ENCODE data around the gene WNT5A.

Gene WNT5A

DNA sequence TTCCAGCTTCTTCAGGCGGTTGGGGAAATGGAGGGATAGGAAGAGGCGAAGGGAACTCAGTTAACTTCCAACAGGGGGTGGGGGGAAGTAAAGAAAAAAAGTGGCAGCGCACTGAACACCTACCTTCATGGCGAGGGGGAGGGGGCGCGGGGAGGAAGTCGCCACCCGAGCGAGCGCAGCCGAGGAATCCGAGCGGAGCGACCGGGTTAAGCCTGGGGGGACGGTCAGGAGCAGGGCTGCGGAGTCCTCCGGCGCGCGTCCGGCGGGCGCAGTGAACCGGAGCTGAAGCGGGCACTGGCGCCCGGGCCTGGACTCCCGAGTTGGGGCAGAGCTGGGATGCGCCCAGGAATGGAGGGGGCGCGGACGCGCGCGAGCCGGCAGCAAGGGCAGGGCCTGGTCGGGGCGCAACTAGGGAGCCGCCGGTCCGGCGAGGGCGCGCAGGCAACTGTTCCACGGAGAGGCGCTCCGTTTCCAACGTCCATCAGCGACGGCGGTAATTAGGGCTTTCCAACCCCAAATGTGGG is at the start of gene WNT5A:
TSS of gene WNT5A (minus strand) at position 450 of the 524 bp plus-strand sequence. CDS start at position 129, 321 bp downstream.
- no peak for DNase-seq

DNA sequence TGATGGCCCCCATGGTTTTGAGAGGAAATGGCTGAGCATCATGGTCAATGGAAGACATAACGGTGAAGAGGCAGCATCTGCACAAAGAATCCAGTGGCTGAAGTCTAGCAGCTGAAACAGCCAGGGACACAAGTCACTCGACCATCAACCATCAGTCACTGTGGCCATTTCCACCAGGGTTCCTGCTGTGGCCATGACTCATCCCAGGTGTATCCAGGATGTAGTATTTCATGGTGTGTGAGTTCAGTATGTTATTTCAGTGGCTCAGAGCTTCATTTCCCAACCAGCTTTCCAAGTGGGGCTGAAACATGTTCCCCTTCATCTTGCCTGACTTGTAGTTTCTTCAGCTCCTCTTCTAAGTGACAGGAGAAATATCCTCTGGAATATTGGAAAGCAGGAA is 47.8 kb upstream of the WNT5A start:
- no peak for DNase-seq

DNA sequence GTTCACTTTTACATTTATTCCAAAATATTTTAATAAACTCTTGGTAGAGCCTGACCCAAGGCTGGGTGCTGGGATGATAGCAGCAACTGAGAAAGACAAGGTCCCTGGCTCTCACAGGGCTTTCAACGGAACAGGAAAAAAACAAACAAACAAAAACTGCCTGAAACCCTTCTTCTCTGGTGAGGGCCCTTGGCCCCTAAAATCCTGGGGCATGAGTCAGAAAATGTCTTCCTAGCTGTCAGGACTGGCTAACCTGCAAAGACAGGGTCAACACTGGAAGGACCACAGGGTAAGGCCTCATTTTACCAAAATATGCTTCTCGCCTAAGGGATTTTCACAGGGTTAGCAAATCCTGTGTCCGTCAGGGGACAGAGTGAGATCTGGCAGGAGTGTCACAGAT is 45.7 kb upstream of the WNT5A start:
- no peak for DNase-seq

DNA sequence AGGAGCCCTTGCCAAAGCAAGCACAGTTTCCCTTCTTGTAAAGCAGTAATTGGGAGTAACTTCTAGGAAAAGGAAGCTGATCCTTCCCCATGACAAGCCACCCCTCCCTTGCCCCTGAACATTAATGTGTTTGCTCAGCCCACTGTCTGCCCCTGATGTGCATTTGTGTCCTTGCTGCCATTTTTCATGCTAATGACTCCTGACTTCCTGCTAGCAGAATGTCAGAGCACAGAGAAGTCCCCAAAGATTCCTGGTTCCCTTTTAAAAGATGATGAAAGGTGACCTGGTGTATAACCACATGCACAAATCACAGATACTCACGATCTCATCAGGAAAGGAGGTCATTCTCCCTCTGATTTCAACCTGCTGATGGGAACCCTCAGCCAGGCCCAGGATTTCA is 44.2 kb upstream of the WNT5A start:
- DNase-seq = no peak

DNA sequence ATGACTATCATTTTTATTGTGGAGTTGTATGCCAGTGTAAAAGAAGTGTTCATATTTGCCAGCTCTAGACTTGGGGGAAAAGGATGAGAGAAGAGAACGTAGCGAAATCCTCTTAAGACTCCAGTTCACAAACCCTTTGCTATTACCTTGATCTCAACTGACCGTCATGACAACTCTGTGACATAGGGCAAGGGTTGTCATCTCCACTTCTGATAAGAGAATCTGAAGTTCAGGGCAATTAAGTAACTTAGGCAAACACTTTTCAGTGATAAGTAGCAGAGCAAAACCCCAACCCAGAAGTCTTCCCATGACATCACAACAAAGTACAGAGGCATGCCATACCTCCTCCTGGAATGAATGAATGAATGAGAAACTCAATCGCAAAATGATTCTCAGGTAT is 40.3 kb upstream of the WNT5A start:
- DNase-seq = no peak

DNA sequence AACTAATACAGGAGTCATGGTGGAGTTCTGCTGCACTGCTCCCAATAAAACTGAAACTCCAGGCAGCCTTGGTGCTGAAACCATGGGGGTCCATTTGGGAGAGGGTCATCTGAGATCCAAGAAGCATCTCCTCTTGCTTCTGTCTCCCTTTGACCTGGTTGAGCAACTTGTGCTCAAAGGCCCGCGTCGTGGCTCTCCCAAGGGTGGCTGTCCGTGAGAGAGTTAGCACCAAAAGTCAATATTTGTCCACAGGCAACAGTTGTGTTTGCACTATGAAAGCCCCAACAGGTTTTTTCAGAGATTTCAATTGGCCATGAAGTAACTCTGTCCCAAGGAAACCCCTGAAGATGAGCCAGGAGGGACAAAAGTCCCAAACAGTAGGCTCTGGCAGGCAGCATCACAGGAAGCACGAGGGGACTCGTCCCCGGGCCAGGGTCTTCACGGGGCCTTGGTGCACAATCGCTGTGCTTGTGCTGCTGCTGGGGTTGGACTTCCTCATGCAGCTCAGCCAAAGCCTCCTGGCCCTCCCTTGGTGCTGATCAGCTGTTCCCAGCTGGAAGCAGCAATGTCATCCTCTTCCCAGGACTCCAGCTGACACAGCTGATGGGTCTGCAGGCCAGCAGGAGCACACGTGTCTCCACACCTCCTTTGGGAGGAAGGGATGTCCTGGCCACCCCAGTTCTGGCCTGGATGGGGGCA is 39.4 kb upstream of the WNT5A start:
- no peak for DNase-seq

DNA sequence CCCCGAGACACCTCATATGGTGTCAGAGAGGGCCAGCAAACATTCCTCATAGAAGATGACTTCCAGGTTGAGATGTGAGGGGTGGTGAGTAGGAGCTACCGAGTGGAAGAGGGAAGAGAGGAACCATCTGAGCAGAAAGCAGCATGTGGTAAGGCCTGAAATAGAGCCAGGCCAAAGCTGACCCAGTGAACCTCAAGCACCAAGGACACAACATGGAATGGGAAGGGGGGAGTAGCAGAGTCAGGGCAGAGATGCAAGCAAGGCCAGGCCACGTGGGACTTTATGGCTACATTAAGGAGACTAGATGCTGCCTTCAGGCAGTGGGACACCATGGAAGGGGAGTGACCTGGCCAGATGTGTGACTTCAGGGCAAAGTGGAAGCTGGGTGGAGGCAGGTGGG is 38.3 kb upstream of the WNT5A start:
- no peak for DNase-seq

DNA sequence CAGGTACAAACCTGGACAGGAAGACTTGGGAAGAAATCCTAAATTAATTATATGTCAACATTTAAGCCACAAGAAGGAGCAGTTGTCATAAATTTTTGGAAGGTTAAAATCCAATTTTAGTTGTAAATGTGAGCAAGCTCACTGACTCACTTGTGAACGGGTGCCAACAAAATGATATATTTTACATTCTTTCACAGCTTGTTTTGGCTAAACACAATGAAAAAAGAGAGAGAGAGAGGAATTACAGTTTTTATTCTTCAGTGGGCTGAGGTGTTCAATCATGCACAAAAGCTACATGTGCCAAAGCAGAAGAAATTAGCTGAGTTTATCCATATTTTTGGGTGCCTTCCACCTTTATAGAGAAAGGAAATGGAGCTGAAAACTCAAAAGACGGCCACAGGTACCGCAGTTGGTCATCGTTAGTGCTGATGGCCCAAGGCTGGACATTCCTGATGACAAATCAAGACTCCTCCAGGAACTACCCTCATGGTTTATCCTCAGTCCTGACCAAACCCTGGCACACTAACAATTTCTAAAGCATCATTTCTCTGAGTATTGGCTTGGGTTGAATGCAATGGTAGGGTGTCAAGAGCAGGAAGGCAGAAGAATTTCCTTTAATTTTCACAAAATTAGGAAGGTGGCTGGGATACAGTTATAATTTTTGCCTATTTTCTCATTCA is 37.6 kb upstream of the WNT5A start:
- no peak for DNase-seq

DNA sequence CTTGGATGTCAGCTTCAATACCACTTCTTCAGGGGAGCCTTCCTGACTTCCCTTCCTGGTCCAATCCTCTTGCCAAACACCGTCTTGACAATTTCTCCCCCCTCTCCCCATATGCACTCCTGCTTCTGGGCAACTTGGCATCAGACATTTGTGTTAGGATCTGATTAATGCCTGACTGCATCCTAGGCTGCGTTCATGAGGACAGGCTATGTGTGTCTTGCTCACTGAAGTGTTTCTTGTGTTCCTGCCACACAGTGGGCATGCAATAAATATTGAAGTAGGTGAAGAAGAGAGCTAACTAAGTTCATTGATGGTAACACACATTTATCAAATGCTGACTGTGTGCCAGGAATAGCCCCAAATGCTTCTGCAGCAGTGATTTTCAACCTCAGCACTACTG is 36.4 kb upstream of the WNT5A start:
- DNase-seq = no peak

DNA sequence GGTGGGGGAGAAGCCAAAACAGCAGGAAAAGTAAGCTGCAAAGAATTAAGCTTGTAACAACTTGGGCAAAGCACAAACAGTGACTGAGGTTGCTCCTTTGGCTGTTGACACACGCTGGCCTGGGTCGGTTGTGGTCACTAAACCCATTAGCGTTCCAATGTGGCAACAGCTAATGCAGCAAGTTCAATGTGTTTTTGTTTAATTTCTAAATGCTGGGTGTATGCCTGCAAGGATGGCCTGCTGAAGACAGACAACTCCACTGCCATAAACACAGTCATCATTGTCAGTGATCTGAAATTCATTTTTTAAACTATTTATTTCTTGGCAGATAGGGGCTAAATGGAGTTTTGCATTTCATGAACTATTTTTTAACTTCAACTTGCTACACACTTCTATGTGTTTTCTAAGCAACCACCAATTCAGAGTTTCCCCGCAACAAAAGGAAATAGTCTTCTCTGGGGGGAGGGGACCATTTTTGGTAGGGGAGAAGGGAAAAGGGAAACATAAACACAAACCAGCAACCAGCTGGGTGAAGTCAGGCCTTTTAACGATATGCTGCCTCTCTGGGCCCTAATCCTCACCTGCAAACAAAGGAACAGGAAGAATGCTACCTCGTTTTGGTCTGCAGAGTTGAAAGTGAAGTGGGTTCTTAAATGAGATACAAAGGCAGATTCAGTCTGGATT is 34.8 kb upstream of the WNT5A start:
- DNase-seq = no peak

DNA sequence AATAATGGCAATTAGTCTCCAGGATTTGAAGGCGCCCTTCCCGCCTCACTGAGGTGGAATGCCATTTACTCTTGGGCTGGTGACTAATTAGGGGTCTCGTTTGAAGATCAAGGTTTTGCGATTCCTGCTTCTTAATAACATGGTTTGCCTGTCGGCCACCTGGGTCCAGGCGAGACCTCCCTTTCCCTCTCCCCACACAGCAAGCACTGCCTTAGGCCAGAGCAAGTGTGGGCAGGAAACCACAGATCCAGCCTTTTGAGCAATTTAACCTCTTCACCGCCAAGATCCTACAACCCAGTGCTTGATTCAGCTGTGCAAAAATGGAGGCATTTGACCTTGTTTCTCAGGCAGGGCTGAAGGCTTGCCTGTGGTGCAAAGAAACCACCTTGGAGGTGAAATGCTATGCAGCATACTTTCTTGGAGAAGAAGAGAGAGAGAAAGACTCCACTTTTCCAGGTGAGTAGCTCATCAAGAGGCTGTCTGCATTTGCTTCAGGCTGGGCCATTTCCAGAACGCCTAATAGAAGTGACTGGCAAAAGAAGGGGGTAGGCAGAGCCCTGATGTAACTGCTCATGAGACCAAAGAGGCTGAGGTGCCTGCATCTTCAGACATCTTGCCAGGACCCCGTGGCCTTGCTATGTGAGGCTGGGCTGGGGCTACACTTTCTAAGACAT is 34.1 kb upstream of the WNT5A start:
- DNase-seq = no peak

DNA sequence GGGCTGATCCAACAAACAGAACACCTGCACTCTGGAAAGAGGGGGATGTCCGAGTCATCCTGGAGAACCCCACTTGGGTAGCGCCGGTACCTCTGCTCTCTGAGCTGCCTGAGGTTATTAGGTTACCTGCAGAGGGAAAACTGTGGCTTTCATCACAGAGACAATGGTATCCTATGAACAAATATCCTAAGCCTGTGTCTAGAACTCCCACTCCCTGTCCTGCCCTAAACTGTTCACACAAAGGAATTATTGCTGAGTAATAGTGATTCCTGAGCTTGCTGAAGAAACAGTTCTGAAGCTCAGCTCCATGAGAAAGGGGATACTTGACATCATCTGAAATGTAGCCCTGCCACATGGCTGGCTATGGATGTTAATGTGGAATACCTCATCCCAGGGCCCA is 31.9 kb upstream of the WNT5A start:
- DNase-seq = no peak

DNA sequence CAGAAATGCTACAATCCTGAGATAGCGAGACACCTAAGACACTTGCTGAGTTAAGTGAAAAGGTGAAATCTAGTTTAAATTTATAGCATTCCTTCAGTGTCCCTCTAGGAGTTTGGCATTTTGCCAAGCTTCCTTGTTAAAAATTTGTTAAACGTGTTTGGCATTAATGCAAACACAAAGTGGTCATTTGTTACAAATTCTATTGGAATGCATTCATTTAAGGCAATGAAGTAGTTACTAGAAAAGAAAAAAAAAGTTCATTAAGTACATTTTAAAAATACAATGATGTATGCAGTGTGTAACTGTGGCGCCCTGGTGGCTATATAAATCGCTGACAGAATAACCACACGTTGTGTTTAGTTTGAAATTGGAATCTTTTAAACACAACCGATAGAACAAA is 31.3 kb upstream of the WNT5A start:
- DNase-seq = no peak

DNA sequence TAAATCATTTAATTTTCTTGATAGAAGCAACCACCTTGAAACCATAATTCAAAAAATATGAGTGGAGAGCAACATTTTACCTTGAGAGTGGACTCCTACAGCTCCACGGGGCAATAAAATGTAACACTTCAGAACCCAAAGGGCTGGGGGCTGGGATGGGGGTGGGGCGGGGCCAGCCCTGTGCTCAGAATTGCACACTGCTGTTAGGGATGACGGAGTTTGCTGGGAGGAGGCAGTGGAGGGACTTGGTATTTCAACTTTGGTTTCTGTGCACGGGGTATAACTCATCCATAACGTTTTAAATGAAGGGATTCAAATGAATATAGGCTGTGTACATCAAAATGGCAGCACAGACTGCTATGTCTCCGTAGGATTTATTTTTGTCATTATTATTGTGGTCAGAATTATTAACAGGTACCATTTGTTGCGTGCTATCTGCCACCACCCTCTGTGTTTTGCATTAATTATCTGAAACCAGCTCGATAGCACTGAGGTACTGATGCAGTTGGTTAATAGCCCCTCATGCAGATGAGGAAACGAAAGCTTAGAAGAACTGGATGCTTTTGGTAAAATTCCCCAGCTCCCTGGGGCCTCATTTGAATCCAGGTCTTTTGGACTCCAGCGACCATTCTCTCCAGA is 29.4 kb upstream of the WNT5A start:
- no peak for DNase-seq

DNA sequence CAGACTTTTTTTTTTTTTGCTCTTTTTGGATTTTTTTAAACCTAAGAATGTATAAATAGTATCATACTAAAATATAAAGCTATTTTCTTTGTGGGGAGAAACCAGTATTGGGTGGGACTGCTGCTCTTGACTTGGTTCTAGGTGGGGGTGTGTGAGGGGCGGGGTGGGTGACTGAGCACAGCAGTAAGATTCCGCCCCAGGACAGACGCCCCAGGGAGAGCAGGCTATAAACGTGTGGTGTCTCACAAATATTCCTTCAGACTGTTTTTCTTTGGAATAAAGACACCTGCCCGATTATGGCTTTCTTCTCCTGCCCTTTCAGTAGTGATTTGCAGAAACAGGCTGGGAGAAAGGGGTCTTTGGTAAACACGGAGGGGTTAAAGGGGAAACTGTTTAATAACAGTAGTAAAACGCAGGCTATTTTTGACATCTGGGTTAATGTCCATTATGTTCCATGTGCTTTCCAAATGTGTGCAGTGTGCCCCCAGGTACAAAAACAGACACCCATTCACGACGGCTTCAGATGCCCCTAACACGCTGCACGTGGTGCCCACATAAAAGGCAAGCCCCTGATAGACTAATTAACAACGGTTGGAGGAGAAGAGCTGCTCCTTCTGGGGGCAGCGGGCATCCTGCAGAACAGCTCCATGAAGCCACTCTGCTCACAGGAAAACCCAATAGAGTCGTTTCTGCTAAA is 28.6 kb upstream of the WNT5A start:
- no peak for DNase-seq

DNA sequence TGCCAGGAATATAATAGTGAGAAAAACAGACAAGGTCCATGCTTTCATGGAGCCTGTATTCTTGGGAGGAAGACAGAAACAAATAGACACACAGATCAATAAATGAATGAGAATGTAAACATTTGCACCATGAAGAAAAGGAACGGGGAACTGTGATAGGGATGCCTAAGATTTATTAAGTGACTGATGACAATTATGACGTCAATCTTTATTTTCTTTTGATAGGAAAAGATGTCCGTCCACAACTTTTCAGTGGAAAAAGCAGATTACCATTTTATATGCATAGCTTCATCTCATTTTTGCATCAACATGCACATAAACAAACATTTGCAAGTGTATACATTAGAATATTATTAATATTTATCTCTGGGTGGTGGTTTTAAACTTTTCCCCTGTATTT is 27.9 kb upstream of the WNT5A start:
- DNase-seq = no peak

DNA sequence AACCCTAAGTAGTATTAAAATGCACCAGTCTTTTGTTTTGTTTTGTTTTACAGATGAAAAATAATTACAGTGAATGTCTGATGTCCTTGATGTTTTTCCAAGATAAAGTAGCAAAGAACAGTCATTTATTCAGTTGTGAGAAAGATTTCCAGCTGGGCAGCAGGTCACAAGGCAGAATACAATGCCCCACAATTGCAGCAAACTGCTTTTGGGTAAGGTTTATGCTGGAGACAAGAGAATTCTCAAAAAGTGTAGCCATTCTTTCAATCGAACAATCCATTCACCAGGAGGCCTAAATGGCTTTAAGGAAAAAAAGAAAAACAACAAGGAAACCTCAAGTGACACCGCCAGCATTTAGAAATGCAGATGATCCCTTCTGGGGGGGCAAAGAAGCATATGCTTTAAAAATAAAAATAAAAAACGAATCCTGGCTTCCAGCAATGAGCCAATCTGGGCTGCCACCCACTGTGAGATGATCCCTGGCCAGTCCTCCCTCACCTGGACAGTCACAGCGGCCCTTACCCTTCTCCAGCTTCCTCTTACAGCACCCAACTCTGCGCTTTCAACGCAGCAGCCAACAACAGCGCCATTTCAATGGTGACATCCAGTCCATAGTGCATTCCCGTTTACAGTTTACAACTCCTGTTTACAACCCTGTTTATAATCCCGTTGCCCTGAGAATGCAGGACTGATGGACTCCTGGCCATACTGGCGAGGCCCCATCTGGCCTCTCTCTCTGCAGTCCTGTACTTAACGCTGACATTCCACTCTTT is 25.7 kb upstream of the WNT5A start:
- DNase-seq = no peak

DNA sequence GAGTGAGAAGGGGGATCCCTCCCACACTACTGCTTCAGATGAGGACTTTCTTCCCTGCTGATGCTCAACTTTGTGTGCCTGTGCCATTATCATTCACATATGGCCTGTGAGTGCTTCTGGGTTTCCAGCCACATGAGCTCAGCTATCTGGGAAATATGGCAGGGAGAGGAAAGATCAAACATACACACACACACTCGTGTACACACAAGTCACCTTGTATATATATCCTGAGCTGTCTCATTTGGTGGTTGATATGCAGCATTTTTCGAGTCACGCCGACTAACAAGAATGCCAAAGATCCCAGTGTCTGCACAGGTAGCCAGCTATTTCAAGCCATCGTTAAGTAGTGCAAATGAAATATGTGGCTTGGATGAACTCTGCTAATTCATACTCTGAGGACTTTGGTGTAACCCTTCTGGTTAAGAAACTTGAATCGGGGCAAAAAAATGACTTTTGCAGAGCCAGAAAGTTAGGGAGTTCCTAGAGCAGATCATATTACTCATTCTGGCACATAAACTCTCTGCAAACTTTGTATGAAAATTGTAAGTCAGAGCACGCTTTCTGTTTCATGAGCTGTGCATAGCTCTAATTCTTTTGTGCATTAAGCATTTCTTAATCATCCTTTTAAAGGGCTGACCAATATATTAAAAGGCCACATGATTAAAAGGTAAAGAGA is 24.9 kb upstream of the WNT5A start:
- DNase-seq = no peak

DNA sequence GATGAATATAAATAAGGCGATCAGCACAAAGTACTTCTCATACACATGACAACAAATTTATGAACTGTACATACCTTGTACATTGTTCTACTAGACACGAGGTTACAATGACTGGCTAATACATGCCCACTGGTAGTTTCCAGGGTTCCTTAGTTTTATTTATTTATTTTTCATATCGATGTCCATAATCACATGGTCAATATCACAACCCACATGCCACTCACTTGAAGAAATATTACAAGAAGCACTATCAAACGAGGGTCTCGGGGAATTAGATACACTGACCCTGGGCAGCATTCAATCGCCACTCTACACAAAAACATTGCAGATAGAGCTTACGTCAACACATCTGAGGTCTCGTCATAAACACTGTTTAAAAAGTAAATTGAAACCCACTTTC is 21.2 kb upstream of the WNT5A start:
- no peak for DNase-seq

DNA sequence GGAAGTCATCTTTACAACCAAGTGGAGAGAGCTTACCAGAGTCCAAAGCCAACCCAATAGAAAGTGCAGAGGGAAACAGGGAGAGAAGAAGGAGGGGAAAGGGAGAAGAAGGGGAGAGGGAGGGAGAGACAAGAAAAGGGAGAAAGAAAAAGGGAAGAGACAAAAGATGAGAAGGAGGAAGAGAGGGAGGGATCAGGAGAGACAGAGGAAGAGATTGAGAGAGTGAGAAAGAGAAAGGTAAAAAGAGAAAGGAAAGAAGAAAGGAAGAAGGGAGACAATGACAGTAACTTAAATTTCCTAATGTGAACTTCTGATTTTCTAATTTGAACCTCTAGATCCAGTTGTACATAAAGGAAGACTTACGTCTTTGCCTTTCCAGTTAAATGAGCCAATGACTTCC is 20.7 kb upstream of the WNT5A start:
- DNase-seq = no peak

DNA sequence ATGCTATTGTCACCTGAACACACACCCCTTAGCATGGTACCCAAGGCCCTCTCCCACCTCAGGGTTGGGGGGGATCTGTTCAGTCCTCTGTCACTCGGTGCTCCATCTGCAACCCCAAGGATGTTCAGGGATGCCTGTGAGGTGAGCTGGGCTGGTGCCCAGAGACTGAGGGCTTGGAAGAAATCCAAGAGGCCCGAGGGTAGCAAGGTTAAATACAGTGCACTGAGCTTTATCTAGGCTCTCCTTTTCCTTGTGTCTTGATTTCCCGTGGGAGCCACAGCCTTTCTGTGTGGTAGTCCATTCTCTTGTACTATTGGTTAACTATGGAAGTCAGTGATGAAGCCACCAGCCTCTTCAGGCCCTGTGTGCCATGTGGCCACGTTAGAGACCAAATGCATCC is 18.7 kb upstream of the WNT5A start:
- DNase-seq = no peak
